CD4-positive, alpha-beta T cell (primary cell): ENCODE measurements around the gene BAZ1B. TPM values are rescaled to one million over a fixed set of nuclear protein-coding genes. Genes with fewer than 3 reads are reported as not detected.
"Not testable (repeated sequence)": the region's sequence is repeated elsewhere in the genome, so short reads cannot be mapped to it uniquely, and the experiment has no call there.

Source experiments
- ATAC-seq: fragments of 200-7000 bp; cut with Tn5 transposase; one replicate; pipeline ENCODE4 v1.10.0; 2022; ENCODE audit warnings: mild to moderate bottlenecking; ENCODE audit not compliant: poor library complexity
- CTCF ChIA-PET: fragments of 350-600 bp; sonication (Branson Sonifier 250); formaldehyde crosslinking; loops from one replicate; lab custom pipeline; 2021; ENCODE audit warnings: antibody characterized with exemption, inconsistent platforms; lab: Charles Lee
- POLR2A ChIA-PET: fragments of 350-600 bp; sonication (Branson Sonifier 250); formaldehyde crosslinking; loops from one replicate; lab custom pipeline; 2021; ENCODE audit warnings: antibody characterized with exemption, inconsistent platforms; lab: Charles Lee
- DNase-seq, 14 experiments: peaks; one replicate each; pipeline ENCODE4 v3.0.0-alpha.2; 2013 to 2020; ENCODE audit warnings: mixed read lengths in 2 of 14
- H3K27ac ChIP-seq, 2 donors: one replicate each; pipeline versions ENCODE4 v1.5.1 to v1.7.0; 2013; ENCODE audit warnings: low read length in 2 of 2, low read depth in 1 of 2, mild to moderate bottlenecking in 1 of 2
- H3K27me3 ChIP-seq, 2 experiments: 1 replicate in 1 of 2; 2 replicates in 1 of 2; pipeline versions ENCODE4 v1.6.1 to v1.7.0; 2013; ENCODE audit warnings: low read length in 2 of 2, control low read depth in 1 of 2, mild to moderate bottlenecking in 1 of 2, moderate library complexity in 1 of 2; ENCODE audit not compliant: insufficient read depth in 2 of 2, control insufficient read depth in 1 of 2
- H3K36me3 ChIP-seq: one replicate; pipeline ENCODE4 v1.6.1; 2013; ENCODE audit warnings: low read length, control low read depth; ENCODE audit not compliant: insufficient read depth
- H3K4me1 ChIP-seq: one replicate; pipeline ENCODE4 v1.6.1; 2013; ENCODE audit warnings: low read length, control low read depth; ENCODE audit not compliant: insufficient read depth
- H3K4me3 ChIP-seq: one replicate; pipeline ENCODE4 v1.5.1; 2013; ENCODE audit warnings: mild to moderate bottlenecking, low read length, moderate library complexity
- H3K9me3 ChIP-seq, 2 experiments: 1 replicate in 1 of 2; 2 replicates in 1 of 2; pipeline versions ENCODE4 v1.6.1 to v1.7.0; 2013; ENCODE audit warnings: low read length in 2 of 2, mild to moderate bottlenecking in 2 of 2, control low read depth in 1 of 2, moderate library complexity in 1 of 2; ENCODE audit not compliant: control insufficient read depth in 1 of 2, insufficient read depth in 1 of 2
- H3K27ac Mint-ChIP-seq: one replicate; pipeline ENCODE4 v1.8.0; 2020; ENCODE audit warnings: mixed read lengths
- H3K27me3 Mint-ChIP-seq: one replicate; pipeline ENCODE4 v1.8.0; 2021; ENCODE audit warnings: mixed read lengths
- H3K36me3 Mint-ChIP-seq: one replicate; pipeline ENCODE4 v1.8.0; 2021; ENCODE audit warnings: low read depth, mixed read lengths
- H3K4me1 Mint-ChIP-seq: one replicate; pipeline ENCODE4 v1.8.0; 2021; ENCODE audit warnings: low read depth, mixed read lengths
- H3K4me3 Mint-ChIP-seq: one replicate; pipeline ENCODE4 v1.8.0; 2020; ENCODE audit warnings: mild to moderate bottlenecking, mixed read lengths
- H3K9me3 Mint-ChIP-seq: one replicate; pipeline ENCODE4 v1.8.0; 2020; ENCODE audit warnings: mixed read lengths
- intact Hi-C, 2 experiments: fragments of 100-400 bp; cut with DNase I in 1 of 2; cut with micrococcal nuclease in 1 of 2; formaldehyde crosslinking; loops; one replicate each; pipeline versions ENCODE4 v1.15.1 to v1.9.0; 2023 to 2025; cut with DNase I, micrococcal nuclease
- total RNA-seq, 174 experiments: library from RNA in 2 of 174; stranded (reverse) in 2 of 174; gene quantifications; one replicate each; pipeline ENCODE4 v1.2.3 and lab custom pipeline; 2021 to 2026
- TF ChIP-seq, protein P1 (sequence below): fragments of 200-600 bp; IDR thresholded peaks from one replicate; pipeline ENCODE4 v1.8.0; 2022; ENCODE audit warnings: antibody characterized with exemption, mild to moderate bottlenecking

The BAZ1B gene
- total RNA-seq, 2 experiments from 2014 or later, result 32.8 to 35.5 TPM

- intact Hi-C loops, result no loop called here
Observed at GRCh38 chr7:73541722-73542121, 19.6 kb upstream of the BAZ1B start.

DNA sequence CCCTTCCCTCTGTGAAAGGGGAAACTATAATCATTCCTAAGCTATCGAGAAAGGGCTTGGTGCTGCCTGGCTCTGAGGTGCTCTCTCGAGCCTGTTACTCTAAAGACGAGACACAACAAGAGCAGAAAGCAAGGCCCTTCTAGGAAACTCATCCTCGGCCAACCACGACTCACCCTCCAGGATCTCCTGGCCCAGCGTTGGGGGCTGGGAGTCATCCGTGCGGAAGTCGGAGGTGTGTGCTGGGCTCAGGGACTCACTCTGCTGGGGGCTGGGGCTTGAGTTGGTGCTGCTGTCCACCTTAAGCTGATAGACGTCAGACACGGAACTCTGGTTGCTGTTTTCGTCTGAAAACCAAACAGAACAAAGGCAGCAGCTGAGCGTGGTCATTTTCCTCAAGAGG, 17.6 kb upstream of the BAZ1B start:
- Histone ChIP-seq H3K4me1 (no peaks in the 10 kb centered on the region), H3K27me3 (no peaks in the 10 kb centered on the region), H3K9me3 (no peaks in the 10 kb centered on the region), H3K4me3 (no peak overlapping the region), H3K27ac (no peak overlapping the region), H3K36me3 (peaks cover 75% of the 10 kb centered on the region)
- H3K27ac Mint-ChIP-seq, result no peak overlapping the region
- CTCF ChIA-PET, result no interaction called here
- intact Hi-C loops, result no loop called here
- ATAC-seq (no peak), DNase-seq (no peak)
- peaks cover 5% of the 10 kb centered on the region for H3K4me1 Mint-ChIP-seq
- peaks cover 85% of the 10 kb centered on the region for H3K36me3 Mint-ChIP-seq
- TF ChIP-seq, protein P1, sequence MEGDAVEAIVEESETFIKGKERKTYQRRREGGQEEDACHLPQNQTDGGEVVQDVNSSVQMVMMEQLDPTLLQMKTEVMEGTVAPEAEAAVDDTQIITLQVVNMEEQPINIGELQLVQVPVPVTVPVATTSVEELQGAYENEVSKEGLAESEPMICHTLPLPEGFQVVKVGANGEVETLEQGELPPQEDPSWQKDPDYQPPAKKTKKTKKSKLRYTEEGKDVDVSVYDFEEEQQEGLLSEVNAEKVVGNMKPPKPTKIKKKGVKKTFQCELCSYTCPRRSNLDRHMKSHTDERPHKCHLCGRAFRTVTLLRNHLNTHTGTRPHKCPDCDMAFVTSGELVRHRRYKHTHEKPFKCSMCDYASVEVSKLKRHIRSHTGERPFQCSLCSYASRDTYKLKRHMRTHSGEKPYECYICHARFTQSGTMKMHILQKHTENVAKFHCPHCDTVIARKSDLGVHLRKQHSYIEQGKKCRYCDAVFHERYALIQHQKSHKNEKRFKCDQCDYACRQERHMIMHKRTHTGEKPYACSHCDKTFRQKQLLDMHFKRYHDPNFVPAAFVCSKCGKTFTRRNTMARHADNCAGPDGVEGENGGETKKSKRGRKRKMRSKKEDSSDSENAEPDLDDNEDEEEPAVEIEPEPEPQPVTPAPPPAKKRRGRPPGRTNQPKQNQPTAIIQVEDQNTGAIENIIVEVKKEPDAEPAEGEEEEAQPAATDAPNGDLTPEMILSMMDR, result no peak
- POLR2A ChIA-PET, result interaction anchor here (1.4 kb wide), 2 partner anchors 17 to 18 kb away, joined by 4 to 5 read pairs; partner anchors contain the start of genes BAZ1B and BCL7B
- H3K27me3 Mint-ChIP-seq, result no peaks in the 10 kb centered on the region
- H3K9me3 Mint-ChIP-seq, result no peaks in the 10 kb centered on the region
- H3K4me3 Mint-ChIP-seq, result no peak overlapping the region

More at GRCh38 chr7:73541722-73542121, 19.6 kb upstream of the BAZ1B start:
- Histone ChIP-seq H3K9me3 (no peaks in the 10 kb centered on the region), H3K36me3 (peaks cover 71% of the 10 kb centered on the region), H3K4me3 (no peak overlapping the region), H3K27me3 (no peaks in the 10 kb centered on the region), H3K4me1 (no peaks in the 10 kb centered on the region), H3K27ac (no peak overlapping the region)
- POLR2A ChIA-PET, result no interaction called here
- Mint-ChIP-seq H3K27me3 (no peaks in the 10 kb centered on the region), H3K4me3 (no peak overlapping the region), H3K9me3 (no peaks in the 10 kb centered on the region), H3K4me1 (peaks cover 13% of the 10 kb centered on the region), H3K36me3 (peaks cover 87% of the 10 kb centered on the region), H3K27ac (no peak overlapping the region)
- ATAC-seq (no peak), DNase-seq (no peak)
- CTCF ChIA-PET, result no interaction called here
- TF ChIP-seq, protein P1, result no peak

DNA sequence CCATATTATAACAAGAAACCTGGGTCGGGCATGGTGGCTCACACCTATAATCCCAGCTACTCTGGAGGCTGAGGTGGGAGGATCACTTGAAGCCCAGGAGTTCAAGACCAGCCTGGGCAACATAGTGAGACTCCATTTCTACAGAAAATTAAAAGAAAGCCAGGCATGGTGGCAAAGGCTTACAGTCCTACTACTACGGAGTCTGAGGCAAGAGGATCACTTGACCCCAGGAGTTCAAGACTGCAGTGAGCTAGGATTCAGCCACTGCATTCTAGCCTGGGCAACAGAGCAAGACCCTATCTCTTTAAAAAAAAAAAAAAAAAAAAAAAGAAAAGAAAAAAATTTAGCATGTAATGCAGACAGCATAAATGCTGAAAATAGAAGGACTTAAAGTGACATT, 16.4 kb upstream of the BAZ1B start:
- H3K9me3 ChIP-seq, H3K27ac Mint-ChIP-seq, H3K4me1 ChIP-seq, ATAC-seq, H3K27ac ChIP-seq, H3K27me3 ChIP-seq, H3K4me3 ChIP-seq, H3K4me3 Mint-ChIP-seq, DNase-seq, H3K9me3 Mint-ChIP-seq, H3K4me1 Mint-ChIP-seq, H3K27me3 Mint-ChIP-seq, CTCF ChIA-PET, intact Hi-C loops: not testable (repeated sequence)
- POLR2A ChIA-PET, result interaction anchor here (1.1 to 1.4 kb wide), 3 partner anchors 16 to 18 kb away, joined by 4 to 5 read pairs (median 5); partner anchors contain the start of genes BAZ1B and BCL7B
- peaks cover 78% of the 10 kb centered on the region for H3K36me3 Mint-ChIP-seq
- peaks cover 68% of the 10 kb centered on the region for H3K36me3 ChIP-seq

DNA sequence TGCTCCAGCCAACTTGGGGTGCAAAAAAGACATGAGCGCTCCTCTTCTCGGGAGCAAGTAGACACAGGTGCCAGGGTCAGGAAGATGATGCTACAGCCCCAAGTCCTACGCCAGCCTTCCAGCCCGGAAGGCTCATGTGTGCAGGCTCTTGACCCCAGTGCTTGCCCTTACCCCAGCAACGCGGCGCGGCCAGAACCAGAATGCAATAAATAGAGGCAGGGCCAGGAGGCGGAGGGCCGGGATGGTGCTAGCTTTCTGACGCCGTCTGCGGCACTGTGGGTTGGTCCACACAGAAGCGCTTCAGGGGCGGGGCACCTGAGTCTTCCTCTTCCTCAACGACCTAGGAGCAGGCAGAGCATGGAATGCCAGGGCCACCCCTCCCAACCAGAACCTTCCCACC, 15.0 kb upstream of the BAZ1B start:
- H3K27ac Mint-ChIP-seq, result no peak overlapping the region
- peaks cover 63% of the 10 kb centered on the region for H3K36me3 Mint-ChIP-seq
- no peaks in the 10 kb centered on the region for H3K4me1 Mint-ChIP-seq
- intact Hi-C loops, result no loop called here
- H3K27me3 Mint-ChIP-seq, result no peaks in the 10 kb centered on the region
- ATAC-seq (no peak), DNase-seq (no peak)
- Histone ChIP-seq H3K4me1 (no peaks in the 10 kb centered on the region), H3K27ac (no peak overlapping the region), H3K36me3 (peaks cover 53% of the 10 kb centered on the region), H3K9me3 (no peaks in the 10 kb centered on the region), H3K4me3 (no peak overlapping the region), H3K27me3 (no peaks in the 10 kb centered on the region)
- TF ChIP-seq, protein P1, result no peak
- no peak overlapping the region for H3K4me3 Mint-ChIP-seq
- ChIA-PET CTCF (no interaction called here), POLR2A (interaction anchor here (2.3 kb wide), 1 partner anchor 15 kb away, joined by 7 read pairs; the partner anchor contains the start of gene BAZ1B)
- H3K9me3 Mint-ChIP-seq, result no peaks in the 10 kb centered on the region
